ENCODE measurements around the gene ZNF208. TPM values are rescaled to one million over a fixed set of nuclear protein-coding genes. Genes with fewer than 3 reads are reported as not detected.
"Not testable (repeated sequence)": the region's sequence is repeated elsewhere in the genome, so short reads cannot be mapped to it uniquely, and the experiment has no call there.

Gene ZNF208
- total RNA-seq, 1 donor from 2014 or later: not detected

DNA sequence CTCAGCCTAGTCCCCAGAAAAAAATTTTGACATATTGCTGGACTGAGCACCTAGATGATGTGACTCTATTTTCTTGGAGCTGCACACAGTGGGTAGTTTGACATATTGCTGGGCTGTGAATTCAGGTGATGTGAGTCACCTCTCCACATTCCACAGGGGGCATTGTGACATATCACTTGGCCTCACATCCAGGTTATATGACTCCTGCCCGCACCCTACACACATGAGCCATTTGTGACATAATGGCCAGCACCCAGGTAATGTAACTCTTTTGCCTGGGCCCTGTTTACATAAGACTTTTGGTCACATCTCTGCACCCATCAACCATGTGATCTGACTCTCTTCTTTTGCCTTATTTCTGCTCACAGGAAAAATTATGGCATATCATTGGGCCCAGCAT, 119.7 kb downstream of the ZNF208 start:
- Mint-ChIP-seq H3K4me1 (ENCODE audit: low read depth, unreplicated experiment) (no peaks in the 10 kb centered on the region), H3K9me3 (ENCODE audit: unreplicated experiment) (peaks cover 28% of the 10 kb centered on the region), H3K27ac (ENCODE audit: unreplicated experiment) (no peak overlapping the region), H3K4me3 (ENCODE audit: unreplicated experiment) (no peak overlapping the region), H3K27me3 (ENCODE audit: unreplicated experiment) (peaks cover 4% of the 10 kb centered on the region), H3K36me3 (ENCODE audit: unreplicated experiment) (no peaks in the 10 kb centered on the region)
- no peak for DNase-seq
- TF ChIP-seq, protein P1, sequence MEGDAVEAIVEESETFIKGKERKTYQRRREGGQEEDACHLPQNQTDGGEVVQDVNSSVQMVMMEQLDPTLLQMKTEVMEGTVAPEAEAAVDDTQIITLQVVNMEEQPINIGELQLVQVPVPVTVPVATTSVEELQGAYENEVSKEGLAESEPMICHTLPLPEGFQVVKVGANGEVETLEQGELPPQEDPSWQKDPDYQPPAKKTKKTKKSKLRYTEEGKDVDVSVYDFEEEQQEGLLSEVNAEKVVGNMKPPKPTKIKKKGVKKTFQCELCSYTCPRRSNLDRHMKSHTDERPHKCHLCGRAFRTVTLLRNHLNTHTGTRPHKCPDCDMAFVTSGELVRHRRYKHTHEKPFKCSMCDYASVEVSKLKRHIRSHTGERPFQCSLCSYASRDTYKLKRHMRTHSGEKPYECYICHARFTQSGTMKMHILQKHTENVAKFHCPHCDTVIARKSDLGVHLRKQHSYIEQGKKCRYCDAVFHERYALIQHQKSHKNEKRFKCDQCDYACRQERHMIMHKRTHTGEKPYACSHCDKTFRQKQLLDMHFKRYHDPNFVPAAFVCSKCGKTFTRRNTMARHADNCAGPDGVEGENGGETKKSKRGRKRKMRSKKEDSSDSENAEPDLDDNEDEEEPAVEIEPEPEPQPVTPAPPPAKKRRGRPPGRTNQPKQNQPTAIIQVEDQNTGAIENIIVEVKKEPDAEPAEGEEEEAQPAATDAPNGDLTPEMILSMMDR (IDR thresholded peaks at IDR 0.05; ENCODE audit: partially characterized antibody, unreplicated experiment): no peak

DNA sequence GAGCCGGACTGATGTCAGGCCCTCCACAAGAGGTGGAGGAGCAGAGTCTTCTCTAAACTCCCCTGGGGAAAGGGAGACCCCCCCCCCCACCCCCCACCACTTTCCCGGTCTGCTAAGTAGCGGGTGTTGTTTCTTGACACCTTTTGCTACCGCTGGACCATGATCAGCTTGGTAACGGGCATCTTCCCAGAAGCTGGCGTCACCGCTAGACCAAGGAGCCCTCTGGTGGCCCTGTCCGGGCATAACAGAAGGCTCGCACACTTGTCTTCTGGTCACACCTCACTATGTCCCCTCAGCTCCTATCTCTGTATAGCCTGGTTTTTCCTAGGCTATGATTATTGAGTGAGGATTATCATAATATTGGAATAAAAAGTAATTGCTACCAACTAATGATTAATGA, 120.7 kb downstream of the ZNF208 start:
- not testable (repeated sequence) for H3K27me3 Mint-ChIP-seq (ENCODE audit: unreplicated experiment); H3K4me3 Mint-ChIP-seq (ENCODE audit: unreplicated experiment); H3K36me3 Mint-ChIP-seq (ENCODE audit: unreplicated experiment); H3K4me1 Mint-ChIP-seq (ENCODE audit: low read depth, unreplicated experiment); H3K27ac Mint-ChIP-seq (ENCODE audit: unreplicated experiment)
- peaks cover 25% of the 10 kb centered on the region for H3K9me3 Mint-ChIP-seq (ENCODE audit: unreplicated experiment)
- peak; percentile 34 for DNase-seq

DNA sequence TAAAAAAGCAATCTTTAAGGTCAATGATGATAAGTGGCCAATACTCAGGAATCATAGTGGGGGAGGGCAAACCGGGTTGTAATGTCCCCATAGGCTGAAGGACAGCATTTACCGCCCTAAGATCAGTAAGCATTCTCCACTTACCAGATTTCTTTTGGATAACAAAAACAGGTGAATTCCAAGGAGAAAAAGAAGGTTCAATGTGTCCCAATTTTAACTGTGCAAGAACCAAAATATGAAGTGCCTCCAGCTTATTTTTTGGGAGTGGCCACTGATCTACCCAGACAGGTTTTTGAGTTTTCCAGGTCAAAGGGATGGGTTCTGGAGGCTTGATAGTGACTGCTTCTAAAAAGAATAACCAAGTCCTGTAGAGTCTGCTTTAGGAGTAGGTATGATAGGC, 125.2 kb downstream of the ZNF208 start:
- not testable (repeated sequence) for H3K27me3 Mint-ChIP-seq (ENCODE audit: unreplicated experiment); H3K4me1 Mint-ChIP-seq (ENCODE audit: low read depth, unreplicated experiment); H3K36me3 Mint-ChIP-seq (ENCODE audit: unreplicated experiment); DNase-seq; H3K4me3 Mint-ChIP-seq (ENCODE audit: unreplicated experiment); H3K27ac Mint-ChIP-seq (ENCODE audit: unreplicated experiment)
- H3K9me3 Mint-ChIP-seq (ENCODE audit: unreplicated experiment): peaks cover 16% of the 10 kb centered on the region

DNA sequence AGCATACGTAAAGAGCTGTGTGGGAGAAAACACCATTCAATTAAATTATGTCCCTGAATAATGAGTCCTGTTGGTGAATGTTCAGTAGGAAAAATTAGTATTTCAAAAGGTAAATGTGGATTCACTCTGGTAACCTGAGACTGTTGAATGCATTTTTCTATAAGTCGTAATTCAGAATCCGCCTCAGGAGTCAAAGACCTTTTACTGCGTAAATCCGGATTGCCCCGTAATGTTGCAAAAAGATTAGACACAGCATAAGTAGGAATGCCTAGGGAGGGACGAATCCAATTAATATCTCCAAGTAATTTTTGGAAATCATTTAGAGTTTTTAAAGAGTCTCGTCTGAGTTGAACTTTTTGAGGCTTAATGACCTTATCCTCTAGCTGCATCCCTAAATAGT, 126.0 kb downstream of the ZNF208 start:
- H3K27ac Mint-ChIP-seq (ENCODE audit: unreplicated experiment); H3K27me3 Mint-ChIP-seq (ENCODE audit: unreplicated experiment); DNase-seq; H3K4me1 Mint-ChIP-seq (ENCODE audit: low read depth, unreplicated experiment); H3K36me3 Mint-ChIP-seq (ENCODE audit: unreplicated experiment); H3K4me3 Mint-ChIP-seq (ENCODE audit: unreplicated experiment): not testable (repeated sequence)
- peaks cover 16% of the 10 kb centered on the region for H3K9me3 Mint-ChIP-seq (ENCODE audit: unreplicated experiment)

DNA sequence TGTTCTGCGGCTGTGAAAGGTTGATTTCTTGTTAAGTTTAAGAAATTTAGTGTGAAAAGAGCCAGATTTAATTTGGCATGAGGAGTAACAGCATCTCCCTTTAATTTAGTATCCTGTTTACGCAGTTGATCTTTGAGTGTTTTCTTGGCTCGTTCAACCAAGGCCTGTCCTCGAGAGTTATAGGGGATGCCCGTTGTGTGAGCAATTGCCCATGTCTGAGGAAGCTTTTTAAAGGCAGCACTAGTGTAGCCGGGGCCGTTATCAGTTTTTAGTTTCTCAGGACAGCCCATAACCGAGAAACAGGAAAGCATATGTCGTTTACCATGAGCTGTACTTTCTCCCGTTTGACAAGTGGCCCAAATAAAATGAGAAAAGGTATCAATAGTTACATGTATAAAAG, 127.2 kb downstream of the ZNF208 start:
- Mint-ChIP-seq H3K4me3 (ENCODE audit: unreplicated experiment) (no peak overlapping the region), H3K36me3 (ENCODE audit: unreplicated experiment) (peaks cover under 1% of the 10 kb centered on the region), H3K4me1 (ENCODE audit: low read depth, unreplicated experiment) (no peaks in the 10 kb centered on the region), H3K27ac (ENCODE audit: unreplicated experiment) (no peak overlapping the region), H3K27me3 (ENCODE audit: unreplicated experiment) (peaks cover 6% of the 10 kb centered on the region), H3K9me3 (ENCODE audit: unreplicated experiment) (peaks cover 14% of the 10 kb centered on the region)
- TF ChIP-seq, protein P1 (IDR thresholded peaks at IDR 0.05; ENCODE audit: partially characterized antibody, unreplicated experiment): no peak
- DNase-seq: no peak

Other genes with a start within 250 kb of the ZNF208 start
- gene ZNF100, start 243.4 kb downstream of the ZNF208 start, total RNA-seq (ENCODE audit: unreplicated experiment): 29.0 TPM
- gene ZNF43, start 174.8 kb downstream of the ZNF208 start, total RNA-seq (ENCODE audit: unreplicated experiment): 55.1 TPM
- gene ZNF257, start 41.5 kb upstream of the ZNF208 start, total RNA-seq (ENCODE audit: unreplicated experiment): not detected
- not detected for gene ZNF676, start 186.0 kb upstream of the ZNF208 start, total RNA-seq (ENCODE audit: unreplicated experiment)